ENCODE results near the gene KRT84. TPM values are rescaled to one million over a fixed set of nuclear protein-coding genes. Genes with fewer than 3 reads are reported as not detected.

KRT84 gene
- total and polyA plus RNA-seq, 8 donors, result not detected

- H3K9me3 ChIP-seq, result no peaks in the 10 kb centered on the region
- H3K4me3 ChIP-seq, result no peak overlapping the region
- H3K27ac ChIP-seq, result no peak overlapping the region
- no peak for DNase-seq
- no peaks in the 10 kb centered on the region for H3K4me1 ChIP-seq
- TF ChIP-seq CTCF (IDR thresholded peaks at IDR 0.05) (no peak), POLR2A (IDR thresholded peaks at IDR 0.05) (no peak), EP300 (IDR thresholded peaks at IDR 0.05) (no peak), POLR2AphosphoS5 (IDR thresholded peaks at IDR 0.05) (no peak)
- intact Hi-C loops (cut with DNase I; ENCODE audit: low total_unique reads), result no loop called here
- H3K27me3 ChIP-seq, result peaks cover 0 to 12% (median 4%) of the 10 kb centered on the region in 3 donors
- WGBS, 5 donors, result 83 to 93% (median 88%) methylated on average over 7 of the region's 7 CpGs
- H3K36me3 ChIP-seq, result no peaks in the 10 kb centered on the region
Observed at GRCh38 chr12:52360106-52360662, 25.3 kb downstream of the KRT84 start.

- Histone ChIP-seq H3K4me1 (no peaks in the 10 kb centered on the region), H3K36me3 (no peaks in the 10 kb centered on the region), H3K9me3 (no peaks in the 10 kb centered on the region), H3K4me3 (no peak overlapping the region), H3K27me3 (peaks cover 0 to 12% (median 0%) of the 10 kb centered on the region in 3 donors), H3K27ac (no peak overlapping the region)
- DNase-seq, result peak in 1 of 2 donors; percentile 28
- 73 to 87% (median 78%) methylated on average over 5 of the region's 5 CpGs for WGBS, 5 donors
- intact Hi-C loops (cut with DNase I; ENCODE audit: low total_unique reads), result no loop called here
- TF ChIP-seq CTCF (IDR thresholded peaks at IDR 0.05) (no peak), EP300 (IDR thresholded peaks at IDR 0.05) (no peak), POLR2A (IDR thresholded peaks at IDR 0.05) (no peak), POLR2AphosphoS5 (IDR thresholded peaks at IDR 0.05) (no peak)
Observed at GRCh38 chr12:52359621-52360061, 25.8 kb downstream of the KRT84 start.

GRCh38 chr12:52358575-52359350, 26.7 kb downstream of the KRT84 start:
- TF ChIP-seq CTCF (IDR thresholded peaks at IDR 0.05), result no peak
- TF ChIP-seq POLR2A (IDR thresholded peaks at IDR 0.05), result no peak
- no peak for TF ChIP-seq EP300 (IDR thresholded peaks at IDR 0.05)
- TF ChIP-seq POLR2AphosphoS5 (IDR thresholded peaks at IDR 0.05), result no peak
- WGBS, 5 donors, result 65 to 85% (median 83%) methylated on average over 4 to 5 of the region's 5 CpGs
- no peaks in the 10 kb centered on the region for H3K36me3 ChIP-seq
- no peaks in the 10 kb centered on the region for H3K9me3 ChIP-seq
- H3K4me1 ChIP-seq, result no peaks in the 10 kb centered on the region
- no peak for DNase-seq
- intact Hi-C loops (cut with DNase I; ENCODE audit: low total_unique reads), result no loop called here
- no peak overlapping the region for H3K4me3 ChIP-seq
- no peak overlapping the region for H3K27ac ChIP-seq
- peaks cover 0 to 12% (median 0%) of the 10 kb centered on the region in 3 donors for H3K27me3 ChIP-seq

GRCh38 chr12:52356762-52357580, 28.5 kb downstream of the KRT84 start:
- H3K36me3 ChIP-seq, result no peaks in the 10 kb centered on the region
- intact Hi-C loops (cut with DNase I; ENCODE audit: low total_unique reads), result no loop called here
- H3K27ac ChIP-seq, result no peak overlapping the region
- H3K27me3 ChIP-seq, result peaks cover 0 to 12% (median 0%) of the 10 kb centered on the region in 3 donors
- 90 to 94% (median 91%) methylated on average over 20 of the region's 20 CpGs for WGBS, 5 donors
- peaks cover 2 to 10% (median 5%) of the 10 kb centered on the region in 4 donors for H3K4me1 ChIP-seq
- TF ChIP-seq POLR2A (IDR thresholded peaks at IDR 0.05) (no peak), POLR2AphosphoS5 (IDR thresholded peaks at IDR 0.05) (no peak), CTCF (IDR thresholded peaks at IDR 0.05) (no peak), EP300 (IDR thresholded peaks at IDR 0.05) (no peak)
- no peak overlapping the region for H3K4me3 ChIP-seq
- no peak for DNase-seq
- H3K9me3 ChIP-seq, result no peaks in the 10 kb centered on the region

Measured in stomach (tissue), 9 donors.